ENCODE results near the gene CALCA.
"Not testable (repeated sequence)": the region's sequence is repeated elsewhere in the genome, so short reads cannot be mapped to it uniquely, and the experiment has no call there.

The CALCA gene

GRCh38 chr11:14971865-14972580, at the start of gene CALCA:
TSS of gene CALCA (minus strand) at chr11:14972351. CDS start at chr11:14971192, 1,159 bp downstream.
- no peak within 1 kb of the TSS for H3K27ac Mint-ChIP-seq
- TF ChIP-seq CTCF (IDR thresholded peaks at IDR 0.05; ENCODE audit: unreplicated experiment in 3 of 3), result no peak
- no peaks in the 10 kb centered on the region for H3K36me3 Mint-ChIP-seq (ENCODE audit: low read depth)
- H3K4me3 Mint-ChIP-seq, result peak within 1 kb of the TSS; percentile 69 to 76 (median 70)
- H3K27me3 Mint-ChIP-seq (ENCODE audit: low read depth), result peaks cover 98% of the 10 kb centered on the region
- no peaks in the 10 kb centered on the region for H3K9me3 Mint-ChIP-seq
- peaks cover 31% of the 10 kb centered on the region for H3K4me1 Mint-ChIP-seq

GRCh38 chr11:15016200-15016599, 44.0 kb upstream of the CALCA start:
- Mint-ChIP-seq H3K36me3 (ENCODE audit: low read depth) (no peaks in the 10 kb centered on the region), H3K4me3 (no peak overlapping the region), H3K27me3 (ENCODE audit: low read depth) (no peaks in the 10 kb centered on the region), H3K4me1 (peaks cover 6% of the 10 kb centered on the region), H3K9me3 (peaks cover 35% of the 10 kb centered on the region), H3K27ac (no peak overlapping the region)
- TF ChIP-seq CTCF (IDR thresholded peaks at IDR 0.05; ENCODE audit: unreplicated experiment in 3 of 3), result no peak

GRCh38 chr11:15011776-15012345, 39.7 kb upstream of the CALCA start:
- TF ChIP-seq CTCF (IDR thresholded peaks at IDR 0.05; ENCODE audit: unreplicated experiment in 3 of 3), result no peak
- Mint-ChIP-seq H3K27ac (peak overlapping the region in 1 of 3 experiments; percentile 67), H3K27me3 (ENCODE audit: low read depth) (no peaks in the 10 kb centered on the region), H3K4me3 (no peak overlapping the region), H3K9me3 (peaks cover 15% of the 10 kb centered on the region), H3K4me1 (peaks cover 6% of the 10 kb centered on the region), H3K36me3 (ENCODE audit: low read depth) (no peaks in the 10 kb centered on the region)

GRCh38 chr11:15010865-15011264, 38.7 kb upstream of the CALCA start:
- no peaks in the 10 kb centered on the region for H3K36me3 Mint-ChIP-seq (ENCODE audit: low read depth)
- peaks cover 6% of the 10 kb centered on the region for H3K4me1 Mint-ChIP-seq
- H3K27me3 Mint-ChIP-seq (ENCODE audit: low read depth), result no peaks in the 10 kb centered on the region

GRCh38 chr11:15006139-15006759, 34.1 kb upstream of the CALCA start:
- Mint-ChIP-seq H3K27me3 (ENCODE audit: low read depth) (no peaks in the 10 kb centered on the region), H3K4me3 (no peak overlapping the region), H3K9me3 (peaks cover under 1% of the 10 kb centered on the region), H3K36me3 (ENCODE audit: low read depth) (no peaks in the 10 kb centered on the region), H3K4me1 (no peaks in the 10 kb centered on the region), H3K27ac (no peak overlapping the region)
- peak in 1 of 3 experiments; percentile 7 for TF ChIP-seq CTCF (IDR thresholded peaks at IDR 0.05; ENCODE audit: unreplicated experiment in 3 of 3)

More at GRCh38 chr11:15010865-15011264, 38.7 kb upstream of the CALCA start:
- H3K27ac Mint-ChIP-seq, result peak overlapping the region in 1 of 3 experiments; percentile 38
- no peak for TF ChIP-seq CTCF (IDR thresholded peaks at IDR 0.05; ENCODE audit: unreplicated experiment in 3 of 3)
- H3K4me3 Mint-ChIP-seq, result no peak overlapping the region
- H3K9me3 Mint-ChIP-seq, result peaks cover 6% of the 10 kb centered on the region

GRCh38 chr11:14988133-14988532, 16.0 kb upstream of the CALCA start:
- not testable (repeated sequence) for H3K27ac Mint-ChIP-seq; H3K4me1 Mint-ChIP-seq; H3K4me3 Mint-ChIP-seq; H3K36me3 Mint-ChIP-seq (ENCODE audit: low read depth); H3K9me3 Mint-ChIP-seq
- H3K27me3 Mint-ChIP-seq (ENCODE audit: low read depth), result peaks cover 15% of the 10 kb centered on the region

Measured in nephron (organoid).